Measurements from ENCODE around the gene SEC31A. TPM values are rescaled to one million over a fixed set of nuclear protein-coding genes. Genes with fewer than 3 reads are reported as not detected.

Gene SEC31A
- total and polyA plus RNA-seq, 2 of the 4 experiments (the other 2 are of a cell fraction) = 278 to 366 TPM

DNA sequence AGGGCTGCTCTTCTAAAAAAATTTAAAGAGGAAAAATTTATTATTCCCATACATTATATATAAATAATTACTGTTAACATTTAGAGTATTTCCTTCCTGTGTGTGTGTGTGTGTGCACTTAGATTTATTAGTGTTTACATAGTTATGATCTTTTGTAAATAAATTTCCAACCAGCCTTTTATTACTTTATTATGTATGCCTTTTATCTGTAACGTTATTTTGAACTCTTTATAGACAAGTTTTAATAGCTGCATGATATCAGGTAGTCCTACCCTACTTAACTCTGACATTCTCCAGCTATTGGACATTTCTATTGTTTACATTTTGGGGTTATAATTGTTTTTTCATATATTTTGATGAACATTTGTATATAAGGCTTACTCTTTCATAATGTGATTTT, 18.4 kb upstream of the SEC31A start:
- dilution Hi-C loops (cut with HindIII; ENCODE audit: low sequenced_read_pairs, unreplicated experiment) = no loop called here
- H3K14ac ChIP-seq (replicated peaks; ENCODE audit: low read depth, low read length) = no peak overlapping the region
- in situ Hi-C loops (cut with MboI; ENCODE audit: low sequenced_read_pairs) = no loop called here
- H3K4ac ChIP-seq (ENCODE audit: low read depth, low read length) = no peak overlapping the region
- no peaks in the 10 kb centered on the region for H3K79me1 ChIP-seq (ENCODE audit: low read depth in 1 of 2, low read length in 2 of 2)
- no peak for DNase-seq
- H4K5ac ChIP-seq (ENCODE audit: low read depth, low read length) = no peak overlapping the region
- no CpG with 5 or more reads among the region's 1 CpG for WGBS, 2 experiments (ENCODE audit: extremely low coverage in 2 of 2, insufficient read length in 1 of 2)
- H3K4me2 ChIP-seq (ENCODE audit: low read depth, low read length) = no peak overlapping the region
- H4K20me1 ChIP-seq (ENCODE audit: insufficient read depth, low read length) = no peaks in the 10 kb centered on the region
- no TSS peak for BruUV-seq (replicated peaks)
- TF ChIP-seq SMC3 (IDR thresholded peaks at IDR 0.05; ENCODE audit: low read depth, low read length) (no peak), USF2 (IDR thresholded peaks at IDR 0.05; ENCODE audit: low read depth, low read length) (no peak), CHD1 (IDR thresholded peaks at IDR 0.05; ENCODE audit: low read depth, low read length) (no peak), ELK1 (IDR thresholded peaks at IDR 0.05; ENCODE audit: borderline replicate concordance, low read depth, low read length) (no peak), RFX5 (IDR thresholded peaks at IDR 0.05; ENCODE audit: low read depth, low read length) (no peak), FOS (IDR thresholded peaks at IDR 0.05; ENCODE audit: low read depth, low read length) (no peak), NFE2L2 (IDR thresholded peaks at IDR 0.05; ENCODE audit: low read depth, low read length) (no peak), POLR2A (IDR thresholded peaks at IDR 0.05; ENCODE audit: low read depth, low read length) (no peak)
- TF ChIP-seq, protein P1, sequence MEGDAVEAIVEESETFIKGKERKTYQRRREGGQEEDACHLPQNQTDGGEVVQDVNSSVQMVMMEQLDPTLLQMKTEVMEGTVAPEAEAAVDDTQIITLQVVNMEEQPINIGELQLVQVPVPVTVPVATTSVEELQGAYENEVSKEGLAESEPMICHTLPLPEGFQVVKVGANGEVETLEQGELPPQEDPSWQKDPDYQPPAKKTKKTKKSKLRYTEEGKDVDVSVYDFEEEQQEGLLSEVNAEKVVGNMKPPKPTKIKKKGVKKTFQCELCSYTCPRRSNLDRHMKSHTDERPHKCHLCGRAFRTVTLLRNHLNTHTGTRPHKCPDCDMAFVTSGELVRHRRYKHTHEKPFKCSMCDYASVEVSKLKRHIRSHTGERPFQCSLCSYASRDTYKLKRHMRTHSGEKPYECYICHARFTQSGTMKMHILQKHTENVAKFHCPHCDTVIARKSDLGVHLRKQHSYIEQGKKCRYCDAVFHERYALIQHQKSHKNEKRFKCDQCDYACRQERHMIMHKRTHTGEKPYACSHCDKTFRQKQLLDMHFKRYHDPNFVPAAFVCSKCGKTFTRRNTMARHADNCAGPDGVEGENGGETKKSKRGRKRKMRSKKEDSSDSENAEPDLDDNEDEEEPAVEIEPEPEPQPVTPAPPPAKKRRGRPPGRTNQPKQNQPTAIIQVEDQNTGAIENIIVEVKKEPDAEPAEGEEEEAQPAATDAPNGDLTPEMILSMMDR (conservative IDR thresholded peaks at IDR 0.05; ENCODE audit: low read depth, low read length) = no peak
- H4K8ac ChIP-seq (ENCODE audit: low read depth in 2 of 2, low read length in 2 of 2) = no peak overlapping the region
- H4K91ac ChIP-seq (ENCODE audit: insufficient read depth, low read depth, low read length) = no peak overlapping the region
- H3K23ac ChIP-seq (ENCODE audit: low read depth, low read length) = no peak overlapping the region
- ChIA-PET POLR2A (ENCODE audit: unreplicated experiment) (interaction anchor here (0.8 kb wide), 1 partner anchor 9 kb away, joined by 3 read pairs; the partner anchor contains the start of gene THAP9), CTCF (no interaction called here)
- H3K4me1 ChIP-seq (ENCODE audit: control insufficient read depth, insufficient read depth, low read length) = no peaks in the 10 kb centered on the region
- no peak overlapping the region for H2BK15ac ChIP-seq (ENCODE audit: low read depth, low read length)
- H3K27me3 ChIP-seq (ENCODE audit: control insufficient read depth, insufficient read depth, low read length) = no peaks in the 10 kb centered on the region
- H3K9ac ChIP-seq (ENCODE audit: low read depth, low read length) = no peak overlapping the region
- no peak overlapping the region for H2BK120ac ChIP-seq (ENCODE audit: low read depth, low read length)
- H3K9me1 ChIP-seq (ENCODE audit: insufficient read depth, low read length) = no peaks in the 10 kb centered on the region
- no peaks in the 10 kb centered on the region for H3K9me3 ChIP-seq (ENCODE audit: control insufficient read depth, insufficient read depth, low read length)
- H2BK5ac ChIP-seq (ENCODE audit: low read depth, low read length, poor library complexity, severe bottlenecking) = no peak overlapping the region
- no peak overlapping the region for H2BK20ac ChIP-seq (ENCODE audit: low read depth, low read length)
- H3K4me3 ChIP-seq (ENCODE audit: insufficient read depth, low read depth, low read length) = no peak overlapping the region
- intact Hi-C loops (cut with micrococcal nuclease) = no loop called here
- no peak overlapping the region for H2AFZ ChIP-seq (replicated peaks; ENCODE audit: low read length, poor library complexity)
- no peak overlapping the region for H3K27ac ChIP-seq (ENCODE audit: insufficient read depth, low read length)
- no peak overlapping the region for H2AK5ac ChIP-seq (ENCODE audit: low read depth, low read length)
- peaks cover 1% of the 10 kb centered on the region; the same call in 1 of the 2 replicates for H3K36me3 ChIP-seq (ENCODE audit: control insufficient read depth, insufficient read depth, low read length)
- no peak overlapping the region for H3K18ac ChIP-seq (ENCODE audit: low read depth, low read length)
- H2AK9ac ChIP-seq (replicated peaks; ENCODE audit: low read depth, low read length, poor library complexity) = no peak overlapping the region
- ATAC-seq (ENCODE audit: low read depth) = no peak
- H3K56ac ChIP-seq (ENCODE audit: extremely low read depth, insufficient read depth, low read length) = no peak overlapping the region

All from IMR-90 (cell line).